Stimulated activated CD4-positive, alpha-beta T cell treated with anti-CD3 and anti-CD28 coated beads, Interleukin-1b, Interleukin-23, amount 100 ng/mL, for 4 hours (primary cell): Measurements from ENCODE around the gene PIAS1.
"Not testable (repeated sequence)": the region's sequence is repeated elsewhere in the genome, so short reads cannot be mapped to it uniquely, and the experiment has no call there.

Source experiments
- DNase-seq, 2 donors: peaks; one replicate each; pipeline ENCODE4 v3.0.0-alpha.2; 2020; ENCODE audit warnings: low read depth in 2 of 2

The PIAS1 gene

DNA sequence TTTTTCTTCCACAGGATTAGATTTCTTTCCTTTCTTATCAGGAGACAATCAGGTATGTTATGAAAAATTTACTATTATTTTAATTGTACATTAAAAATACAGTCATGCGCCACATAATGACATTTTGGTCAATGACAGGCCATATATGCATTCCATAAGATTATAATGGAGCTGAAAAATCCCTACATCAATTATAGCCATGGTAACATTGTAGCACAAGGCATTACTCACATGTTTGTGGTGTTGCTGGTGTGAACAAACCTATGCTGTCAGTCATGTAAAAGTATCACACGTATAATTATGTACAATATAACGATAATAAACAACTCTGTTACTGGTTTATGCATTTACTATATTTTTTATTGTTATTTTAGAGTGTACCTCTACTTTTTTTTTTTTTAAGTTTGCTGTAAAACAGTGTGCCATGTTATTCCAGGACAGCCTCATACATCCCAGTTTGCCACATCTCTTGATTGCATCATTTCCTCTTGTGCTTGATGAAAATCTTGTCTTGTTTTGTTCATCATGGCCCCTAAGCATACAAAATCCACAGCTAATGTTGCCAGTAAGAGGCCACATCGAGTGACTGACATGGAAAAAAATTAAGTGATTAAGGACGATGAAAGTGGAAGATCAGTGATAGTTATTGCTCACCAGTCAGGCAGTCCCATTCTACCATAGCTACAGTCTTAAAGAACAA lies 129.7 kb downstream of the PIAS1 start:
- no peak for DNase-seq

DNA sequence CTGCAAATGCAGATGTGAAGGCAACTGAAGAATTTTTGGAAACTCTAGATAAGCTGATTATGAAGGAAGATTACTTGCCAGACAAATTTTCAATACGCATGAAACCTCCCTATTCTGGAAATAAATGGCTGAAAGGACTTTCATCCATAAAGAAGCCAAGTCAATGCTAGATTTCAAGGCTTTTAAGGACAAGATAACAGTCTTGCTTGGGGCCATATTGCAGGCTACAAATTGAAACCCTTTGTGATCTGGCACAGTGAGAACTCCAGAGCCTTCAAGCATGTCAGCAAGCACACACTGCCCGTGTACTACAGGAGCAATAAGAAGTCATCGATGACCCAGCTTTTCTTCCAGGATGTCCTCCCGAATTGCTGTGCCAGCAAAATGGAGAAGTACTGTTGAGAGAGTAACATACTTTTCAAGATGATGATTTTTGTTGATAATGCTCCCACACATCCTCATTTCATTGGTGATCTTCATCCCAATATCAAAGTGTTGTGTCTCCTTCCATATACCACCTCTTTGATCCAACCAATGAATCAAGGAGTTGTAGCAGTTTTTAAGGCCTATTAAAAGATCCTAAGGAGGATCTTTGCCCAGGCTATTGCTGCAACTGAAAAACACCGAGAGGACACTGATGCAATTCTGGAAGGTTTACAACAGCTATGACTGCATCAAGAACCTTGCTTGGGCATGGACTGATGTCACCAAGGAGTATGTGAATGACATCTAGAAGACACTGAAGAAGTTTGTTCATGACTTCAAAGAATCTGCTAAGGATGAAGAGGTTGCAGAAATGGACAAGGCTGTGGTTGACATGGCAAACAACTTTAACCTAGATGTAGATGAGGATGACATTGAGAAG lies 130.7 kb downstream of the PIAS1 start:
- no peak for DNase-seq

DNA sequence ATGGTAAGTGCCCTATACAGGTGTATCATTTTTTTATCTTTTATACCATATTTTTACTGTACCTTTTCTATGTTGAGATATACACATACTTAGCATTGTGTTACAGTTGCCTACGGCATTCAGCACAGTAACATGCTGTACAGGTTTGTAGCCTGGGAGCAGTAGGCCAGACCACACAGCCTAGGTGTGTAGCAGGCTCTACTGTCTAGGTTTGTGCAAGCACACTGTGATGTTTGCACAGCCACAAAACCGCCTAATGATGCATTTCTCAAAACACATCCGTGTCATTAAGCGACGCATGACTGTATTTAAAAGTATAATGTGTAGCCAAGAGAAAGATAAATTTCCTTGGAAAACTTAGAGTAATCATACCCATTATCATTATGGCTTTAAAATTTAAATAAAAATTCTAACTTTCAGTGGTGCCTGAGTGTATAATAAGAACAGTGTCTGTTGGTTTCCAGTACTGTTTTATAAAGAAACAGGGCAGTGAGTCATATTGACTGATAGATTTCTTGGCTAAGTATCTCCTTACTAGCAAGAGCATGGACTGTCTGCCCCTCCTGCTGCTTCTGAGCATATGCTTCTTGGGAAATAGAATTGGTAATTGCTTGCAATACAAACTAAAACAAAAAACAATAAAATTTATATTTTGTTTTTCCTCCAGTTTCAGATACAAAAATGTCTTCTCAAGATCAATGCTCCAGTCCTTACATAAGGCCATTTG lies 132.7 kb downstream of the PIAS1 start:
- no peak for DNase-seq

DNA sequence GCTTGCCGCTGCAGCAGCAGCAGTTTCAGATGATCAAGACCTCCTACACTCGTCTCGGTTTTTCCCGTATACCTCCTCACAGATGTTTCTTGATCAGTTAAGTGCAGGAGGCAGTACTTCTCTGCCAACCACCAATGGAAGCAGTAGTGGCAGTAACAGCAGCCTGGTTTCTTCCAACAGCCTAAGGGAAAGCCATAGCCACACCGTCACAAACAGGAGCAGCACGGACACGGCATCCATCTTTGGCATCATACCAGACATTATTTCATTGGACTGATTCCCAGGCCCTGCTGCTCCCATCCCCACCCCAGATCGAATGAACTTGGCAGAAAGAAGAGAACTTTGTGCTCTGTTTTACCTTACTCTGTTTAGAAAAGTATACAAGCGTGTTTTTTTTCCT lies 133.4 kb downstream of the PIAS1 start:
- no peak for DNase-seq

GRCh38 chr15:68188647-68189046 lies 134.5 kb downstream of the PIAS1 start:
- no peak for DNase-seq

- no peak for DNase-seq
These were observed 135.9 kb downstream of the PIAS1 start for GRCh38 chr15:68190048-68190447.

DNA sequence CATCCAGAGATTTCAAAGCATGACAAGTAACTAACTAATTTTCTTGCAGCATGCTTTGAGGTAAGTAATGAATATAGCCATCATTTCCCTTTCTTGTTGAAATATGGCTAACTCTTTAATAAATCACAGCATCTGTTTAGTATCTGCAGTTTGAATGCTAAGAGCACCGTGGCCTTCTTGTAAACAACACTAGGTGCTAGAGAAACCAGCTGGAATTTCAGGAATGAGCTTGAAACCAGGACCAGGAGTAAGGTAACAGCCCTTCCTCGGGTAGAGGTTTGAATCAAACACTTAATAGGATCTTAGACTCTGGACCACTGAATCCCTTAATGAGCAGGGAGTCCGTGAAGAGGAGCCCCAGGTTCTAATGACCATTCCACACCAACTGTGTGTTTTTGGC lies 137.4 kb downstream of the PIAS1 start:
- no peak for DNase-seq

GRCh38 chr15:68192117-68192516 lies 138.0 kb downstream of the PIAS1 start:
- DNase-seq = no peak

DNA sequence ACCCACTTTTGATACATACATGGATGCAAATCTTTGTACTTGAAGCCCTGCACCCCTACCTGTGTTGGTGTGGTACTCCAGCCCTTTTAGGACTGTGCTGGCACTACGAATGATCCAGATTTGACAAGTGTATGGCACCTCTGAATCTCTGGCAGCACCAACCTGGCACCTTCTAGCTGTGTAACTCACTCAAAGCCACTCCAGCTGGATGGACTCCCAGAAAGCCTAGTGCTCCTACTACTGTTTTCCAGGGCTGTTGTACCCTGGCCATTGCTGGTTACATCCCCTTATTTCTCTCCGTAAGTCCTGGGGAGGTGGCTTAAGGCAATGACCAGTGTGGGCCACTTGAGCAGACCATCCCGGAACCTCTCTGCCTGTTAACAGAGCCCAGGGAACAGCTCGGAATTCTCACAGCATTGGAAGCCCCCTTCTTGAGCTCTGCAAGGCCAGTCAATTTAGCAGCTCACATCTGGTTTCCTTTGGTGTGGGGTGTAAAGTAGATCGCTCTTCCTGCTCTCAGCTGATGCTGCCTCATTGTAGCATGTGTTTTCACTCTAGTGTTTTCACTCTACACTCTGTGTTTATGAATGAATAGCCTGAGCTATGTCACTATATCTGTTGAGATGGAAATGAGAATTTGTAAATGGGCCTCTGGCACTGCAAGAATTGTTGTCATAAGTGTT lies 138.8 kb downstream of the PIAS1 start:
- no peak for DNase-seq

DNA sequence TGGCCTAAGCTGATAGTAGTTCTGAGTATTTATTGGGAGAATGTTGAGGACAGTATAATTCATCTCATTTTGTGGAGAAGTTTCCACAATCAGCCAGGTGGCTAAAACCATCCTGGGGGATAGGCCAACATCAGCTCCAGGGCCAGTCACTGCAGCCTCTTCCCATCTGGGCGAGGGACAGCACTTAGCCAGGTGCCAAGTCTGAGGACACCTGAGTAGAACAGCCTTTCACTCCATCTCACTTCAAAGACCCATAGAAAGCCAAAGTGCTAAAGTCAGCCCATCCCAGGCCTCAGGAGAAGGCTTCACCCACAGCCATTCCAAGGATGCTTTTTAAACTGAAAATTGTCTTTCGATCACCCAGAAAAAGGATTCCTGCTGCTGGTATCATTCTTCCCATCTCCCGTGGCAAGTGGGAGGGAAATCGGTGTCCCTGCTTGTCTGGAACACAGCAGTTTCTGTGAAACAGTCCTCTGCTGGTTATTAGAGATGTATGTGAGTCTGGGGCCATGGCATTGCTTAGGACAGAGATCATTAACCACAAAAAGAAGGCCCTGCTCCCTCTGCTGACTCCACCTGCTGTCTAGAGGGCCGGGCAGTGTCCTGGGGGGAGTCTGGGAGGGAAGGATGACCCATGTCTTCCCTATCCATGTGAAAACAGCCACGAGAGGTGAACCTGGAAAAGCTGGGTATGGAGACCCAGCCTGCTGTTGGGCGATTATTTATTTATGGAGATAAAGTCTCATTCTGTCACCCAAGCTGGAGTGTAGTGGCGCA lies 141.4 kb downstream of the PIAS1 start:
- DNase-seq = no peak

DNA sequence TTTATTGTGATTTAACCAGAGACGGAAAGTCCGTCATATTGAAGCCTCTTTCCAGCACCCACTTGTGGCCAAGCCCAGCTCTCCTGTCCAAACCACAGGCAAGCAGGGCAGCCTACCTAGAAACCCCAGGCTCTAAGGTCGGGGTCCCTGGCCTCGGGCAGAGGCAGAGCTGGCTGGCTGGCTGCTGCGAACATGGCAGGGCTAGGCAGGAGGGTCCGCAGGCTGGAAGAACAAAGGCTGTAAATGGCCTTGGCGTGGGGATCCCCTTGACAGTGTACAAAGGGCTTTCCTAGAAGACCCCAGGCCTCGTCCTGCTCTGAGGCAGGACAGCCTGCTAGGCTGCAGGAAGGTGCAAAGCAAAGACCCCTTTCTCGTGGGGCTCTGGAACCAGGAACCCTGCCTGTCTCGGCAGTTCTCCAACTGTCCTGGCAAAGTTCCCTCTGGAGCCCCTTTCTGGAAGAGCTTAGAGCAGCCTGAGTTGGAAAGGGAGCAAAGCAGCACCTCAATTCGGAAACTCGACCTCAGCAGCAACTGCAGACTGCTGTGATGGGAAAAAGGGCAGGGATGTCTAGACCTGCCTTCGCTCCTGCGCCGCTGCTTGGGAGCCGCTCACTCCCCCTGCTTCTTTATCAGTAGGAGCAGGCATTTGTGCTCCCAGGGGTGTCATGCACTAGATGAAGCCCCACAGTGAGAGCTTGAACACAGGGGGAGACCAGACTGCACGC lies 142.5 kb downstream of the PIAS1 start:
- DNase-seq = no peak

- DNase-seq = no peak
These were observed 143.0 kb downstream of the PIAS1 start for GRCh38 chr15:68197170-68197492.

DNA sequence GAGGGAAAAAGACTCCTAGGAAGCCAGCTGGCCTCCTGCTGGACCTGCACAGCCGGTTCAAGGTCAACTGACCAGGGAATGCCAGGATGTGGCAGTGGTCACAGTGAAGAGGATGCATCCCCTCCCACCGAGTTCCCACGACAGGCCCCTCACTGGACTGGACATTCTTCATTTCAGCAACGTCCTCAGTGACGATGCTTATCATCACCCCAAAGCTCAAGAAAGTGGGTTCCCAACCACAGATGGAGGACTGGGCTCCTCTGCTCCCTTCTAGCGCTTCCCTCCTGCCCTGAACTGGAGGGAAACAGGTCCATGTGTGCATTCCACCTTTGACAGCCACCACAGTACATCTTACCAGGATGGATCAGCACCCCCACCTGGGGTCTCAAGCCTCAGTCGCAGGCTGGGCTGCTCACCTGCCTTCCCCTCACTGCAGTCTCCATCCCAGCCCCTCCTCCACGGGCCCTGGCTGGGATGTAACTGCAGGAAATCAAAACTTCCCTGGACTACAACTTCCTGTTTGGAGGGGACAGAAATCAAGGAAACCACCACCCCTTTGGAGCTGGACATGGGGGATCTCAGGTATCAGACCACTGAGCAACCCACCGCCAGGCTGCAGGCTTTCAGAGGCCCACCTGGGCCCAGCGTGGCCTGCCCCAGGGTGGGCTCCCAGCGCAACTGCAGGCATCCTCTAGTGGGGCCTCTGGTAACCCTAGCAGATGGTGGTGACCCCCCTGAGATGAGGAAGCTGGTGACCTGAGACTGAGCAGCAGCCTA lies 143.7 kb downstream of the PIAS1 start:
- no peak for DNase-seq

DNA sequence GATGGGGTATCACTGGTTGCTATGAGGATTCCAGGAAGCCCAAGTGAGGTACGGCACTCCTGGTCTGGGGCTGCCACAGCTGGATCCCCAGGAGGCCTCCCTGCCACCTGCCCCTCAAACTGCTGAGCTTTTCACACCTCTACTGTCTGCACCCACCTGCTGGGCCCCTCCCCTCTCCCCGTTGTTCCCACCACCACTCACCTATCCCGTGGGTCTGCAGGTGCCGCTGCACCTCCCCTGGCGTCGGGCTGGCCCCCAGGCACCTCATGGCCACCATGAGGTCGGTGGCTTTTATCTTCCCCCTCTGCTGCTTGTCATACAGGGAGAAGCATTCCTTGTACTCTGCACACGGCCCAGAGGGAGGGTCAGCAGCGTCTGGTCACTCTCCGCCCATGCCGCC lies 145.2 kb downstream of the PIAS1 start:
- DNase-seq = no peak

GRCh38 chr15:68200016-68200861 lies 146.1 kb downstream of the PIAS1 start:
- no peak for DNase-seq

DNA sequence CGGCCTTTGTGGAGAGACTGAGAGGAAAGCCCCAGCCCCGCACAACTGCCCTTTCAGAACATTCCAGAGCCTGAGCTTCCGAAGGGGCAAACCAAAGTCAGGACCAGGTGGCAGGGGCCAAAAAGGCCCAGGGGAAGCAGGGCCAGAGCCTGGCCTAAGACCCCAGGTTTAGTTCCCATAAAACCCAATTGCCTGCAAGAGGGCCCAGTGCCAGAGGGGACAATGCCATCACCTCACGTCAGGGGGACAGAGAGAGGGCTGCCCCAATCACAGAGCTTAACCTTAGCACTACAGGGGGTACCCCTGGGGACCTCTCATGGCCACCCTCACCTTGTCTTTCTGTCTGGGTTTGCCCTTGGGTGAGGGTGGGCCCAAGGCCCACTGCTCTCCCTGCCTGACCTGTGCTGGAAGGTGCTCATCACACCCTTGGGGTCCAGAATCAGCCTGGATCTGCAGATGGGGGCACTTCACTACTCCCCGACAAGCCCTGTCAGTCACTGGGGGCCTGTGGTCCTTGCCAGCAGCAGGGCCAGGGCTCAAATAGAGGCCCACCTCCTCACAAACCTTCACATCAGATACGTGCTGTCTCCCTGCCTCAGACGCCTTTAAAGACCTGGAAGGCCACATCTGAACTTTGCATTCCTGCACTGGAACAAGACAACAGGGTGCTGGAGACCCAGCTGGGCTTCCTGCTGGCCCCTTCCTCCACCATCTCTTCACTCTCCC lies 147.2 kb downstream of the PIAS1 start:
- no peak for DNase-seq

- DNase-seq = no peak
These were observed 147.8 kb downstream of the PIAS1 start for GRCh38 chr15:68201879-68202261.

DNA sequence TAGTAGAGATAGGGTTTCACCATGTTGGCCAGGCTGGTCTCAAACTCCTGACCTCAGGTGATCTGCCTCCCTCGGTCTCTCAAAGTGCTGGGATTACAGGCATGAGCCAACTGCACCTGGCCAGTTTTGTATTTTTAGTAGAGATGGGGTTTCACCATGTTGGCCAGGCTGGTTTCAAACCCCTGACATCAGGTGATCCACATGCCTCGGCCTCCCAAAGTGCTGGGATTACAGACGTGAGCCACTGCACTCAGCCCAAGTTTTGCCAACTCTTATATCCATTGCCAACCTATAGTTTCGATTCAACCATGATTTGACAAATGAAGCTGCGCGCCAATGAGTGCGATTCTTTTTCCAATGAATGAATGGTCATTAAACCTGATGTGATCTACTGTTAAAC lies 148.9 kb downstream of the PIAS1 start:
- DNase-seq = not testable (repeated sequence)
